Activated T-helper 1 cell treated with Interleukin-2 at 50 U/mL for 16 hours (primary cell): ENCODE measurements around the gene LIX1L.
"Not testable (repeated sequence)": the region's sequence is repeated elsewhere in the genome, so short reads cannot be mapped to it uniquely, and the experiment has no call there.

Source experiments
- DNase-seq: peaks from one replicate; pipeline ENCODE4 v3.0.0-alpha.2; 2020; ENCODE audit warnings: low read depth

Gene LIX1L

DNA sequence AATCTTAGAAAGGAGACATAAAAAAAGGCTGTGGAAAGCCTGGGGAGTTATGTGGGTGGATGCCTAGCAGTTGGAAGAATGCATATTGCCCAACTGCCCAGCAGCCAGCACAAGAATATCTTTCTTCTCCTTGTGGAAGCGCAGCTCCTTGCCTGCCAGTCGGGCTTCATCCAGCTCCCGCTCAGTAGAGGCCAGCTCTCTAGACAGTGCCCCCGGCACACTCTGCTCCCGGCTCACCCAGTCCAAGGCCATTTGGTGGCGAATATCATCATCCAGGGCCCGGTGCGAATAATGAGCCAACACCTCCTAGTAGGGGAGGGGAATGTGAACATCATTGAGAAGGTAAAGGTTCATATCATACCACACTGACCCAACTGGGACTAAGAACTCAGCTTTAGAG is 21.6 kb downstream of the LIX1L start:
- no peak for DNase-seq

GRCh38 chr1:145935708-145936107 is 22.1 kb downstream of the LIX1L start:
- no peak for DNase-seq

DNA sequence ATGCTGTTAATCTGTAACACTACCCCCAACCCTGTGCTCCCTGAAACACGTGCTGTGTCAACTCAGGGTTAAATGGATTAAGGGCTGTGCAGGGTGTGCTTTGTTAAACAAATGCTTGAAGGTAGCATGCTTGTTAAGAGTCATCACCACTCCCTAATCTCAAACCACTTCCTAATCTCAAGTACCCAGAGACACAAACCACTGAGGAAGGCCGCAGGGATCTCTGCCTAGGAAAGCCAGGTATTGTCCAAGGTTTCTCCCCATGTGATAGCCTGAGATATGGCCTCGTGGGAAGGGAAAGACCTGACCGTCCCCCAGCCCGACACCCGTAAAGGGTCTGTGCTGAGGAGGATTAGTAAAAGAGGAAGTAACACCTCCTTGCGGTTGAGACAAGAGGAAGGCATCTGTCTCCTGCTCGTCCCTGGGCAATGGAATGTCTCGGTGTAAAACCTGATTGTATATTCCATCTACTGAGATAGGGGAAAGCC is 25.3 kb downstream of the LIX1L start:
- not testable (repeated sequence) for DNase-seq

DNA sequence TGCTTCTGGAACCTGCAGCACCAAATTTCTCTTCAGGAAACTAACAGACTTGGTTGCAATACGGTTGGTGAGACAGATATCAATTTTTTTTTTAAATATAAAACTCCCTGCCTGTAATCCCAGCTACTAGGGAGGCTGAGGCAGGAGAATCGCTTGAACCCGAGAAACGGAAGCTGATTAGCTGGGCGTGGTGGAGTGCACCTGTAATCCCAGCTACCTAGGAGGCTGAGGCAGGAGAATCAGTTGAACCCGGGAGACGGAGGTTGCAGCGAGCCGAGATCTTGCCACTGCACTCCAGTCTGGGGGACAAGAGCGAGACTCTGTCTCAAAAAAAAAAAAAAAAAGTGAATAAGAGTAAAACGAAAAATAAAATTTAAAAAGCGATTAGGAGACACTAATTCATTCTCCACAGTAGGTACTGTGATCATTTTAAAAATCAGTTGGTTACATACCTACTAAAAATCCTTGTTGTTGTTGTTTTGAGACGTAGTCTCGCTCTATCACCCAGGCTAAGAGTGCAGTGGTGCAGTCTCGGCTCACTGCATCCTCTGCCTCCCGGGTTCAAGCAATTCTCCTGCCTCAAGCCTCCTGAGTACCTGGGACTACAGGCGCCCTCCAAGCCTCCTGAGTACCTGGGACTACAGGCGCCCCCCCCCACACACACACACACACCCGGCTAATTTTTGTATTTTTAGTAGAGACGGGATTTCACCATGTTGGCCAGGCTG is 29.7 kb downstream of the LIX1L start:
- no peak for DNase-seq

DNA sequence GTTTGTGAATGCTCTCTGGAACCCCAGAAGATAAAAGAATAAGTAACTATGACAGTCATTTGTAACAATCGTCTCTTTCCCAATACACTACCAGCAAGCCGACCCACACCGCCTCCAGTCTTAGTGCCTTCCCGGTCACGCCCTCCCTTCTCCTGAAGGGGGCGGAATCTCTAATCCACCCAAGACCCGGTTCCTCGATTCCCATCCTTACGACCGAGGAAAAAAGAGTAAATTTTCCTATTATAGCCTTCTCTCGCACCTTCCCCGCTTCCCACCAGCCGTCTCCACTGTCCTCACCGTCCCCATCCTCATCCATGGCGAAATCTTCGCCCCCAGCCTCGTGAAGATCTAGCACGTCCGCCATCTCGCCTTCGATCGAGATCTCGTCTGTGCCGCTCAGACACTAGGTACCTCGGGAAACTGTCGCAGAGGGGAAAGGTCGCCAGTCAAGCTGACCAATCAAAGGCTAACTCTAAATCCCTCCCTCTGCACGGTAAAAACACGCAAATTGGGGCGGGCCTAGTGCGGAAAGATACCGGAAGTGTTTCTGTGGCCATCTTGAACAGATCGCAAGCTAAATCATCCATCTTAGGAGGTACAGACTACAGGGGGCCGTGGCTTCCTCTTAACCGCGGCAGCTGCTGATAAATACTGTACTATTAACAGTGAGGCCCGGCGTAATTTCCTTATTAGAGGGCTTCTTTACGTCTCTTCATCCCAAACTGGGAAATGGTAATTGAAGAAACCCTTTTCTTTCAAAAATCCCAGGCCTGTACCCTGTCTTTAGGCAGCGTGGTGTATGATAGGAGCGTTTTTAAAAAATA is 30.5 kb downstream of the LIX1L start, which contains the start of gene RBM8A:
Gene RBM8A (minus strand): TSS at position 422 of the 824 bp plus-strand sequence. CDS start 58 bp downstream, at position 364.
- DNase-seq = peak; percentile 86

- DNase-seq = no peak
Measured at GRCh38 chr1:145926686-145927062, 31.1 kb downstream of the LIX1L start.

DNA sequence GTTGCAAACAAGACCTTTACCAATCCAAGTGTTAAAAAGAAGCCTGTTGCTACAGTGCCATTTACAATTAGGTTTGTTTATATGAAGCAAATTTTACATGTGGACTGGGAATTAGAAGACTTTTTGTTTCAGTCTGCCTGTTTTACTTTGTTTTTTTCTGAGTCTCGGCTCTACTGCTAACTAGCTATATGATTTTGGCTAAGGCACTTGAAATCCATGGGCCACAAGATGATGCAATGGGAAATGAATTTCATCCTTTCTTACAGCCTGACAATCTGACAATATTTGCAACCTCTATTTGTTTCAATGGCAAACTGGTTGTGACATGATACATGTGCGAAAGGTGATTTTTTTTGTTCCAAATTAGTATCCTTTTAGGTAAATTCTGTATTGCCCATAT is 35.6 kb downstream of the LIX1L start:
- no peak for DNase-seq

DNA sequence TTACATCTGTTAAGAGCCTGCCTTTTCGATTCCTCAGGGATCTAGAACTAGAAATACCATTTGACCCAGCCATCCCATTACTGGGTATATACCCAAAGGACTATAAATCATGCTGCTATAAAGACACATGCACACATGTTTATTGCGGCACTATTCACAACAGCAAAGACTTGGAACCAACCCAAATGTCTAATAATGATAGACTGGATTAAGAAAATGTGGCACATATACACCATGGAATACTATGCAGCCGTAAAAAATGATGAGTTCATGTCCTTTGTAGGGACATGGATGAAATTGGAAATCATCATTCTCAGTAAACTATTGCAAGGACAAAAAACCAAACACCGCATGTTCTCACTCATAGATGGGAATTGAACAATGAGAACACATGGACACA is 37.5 kb downstream of the LIX1L start:
- not testable (repeated sequence) for DNase-seq

DNA sequence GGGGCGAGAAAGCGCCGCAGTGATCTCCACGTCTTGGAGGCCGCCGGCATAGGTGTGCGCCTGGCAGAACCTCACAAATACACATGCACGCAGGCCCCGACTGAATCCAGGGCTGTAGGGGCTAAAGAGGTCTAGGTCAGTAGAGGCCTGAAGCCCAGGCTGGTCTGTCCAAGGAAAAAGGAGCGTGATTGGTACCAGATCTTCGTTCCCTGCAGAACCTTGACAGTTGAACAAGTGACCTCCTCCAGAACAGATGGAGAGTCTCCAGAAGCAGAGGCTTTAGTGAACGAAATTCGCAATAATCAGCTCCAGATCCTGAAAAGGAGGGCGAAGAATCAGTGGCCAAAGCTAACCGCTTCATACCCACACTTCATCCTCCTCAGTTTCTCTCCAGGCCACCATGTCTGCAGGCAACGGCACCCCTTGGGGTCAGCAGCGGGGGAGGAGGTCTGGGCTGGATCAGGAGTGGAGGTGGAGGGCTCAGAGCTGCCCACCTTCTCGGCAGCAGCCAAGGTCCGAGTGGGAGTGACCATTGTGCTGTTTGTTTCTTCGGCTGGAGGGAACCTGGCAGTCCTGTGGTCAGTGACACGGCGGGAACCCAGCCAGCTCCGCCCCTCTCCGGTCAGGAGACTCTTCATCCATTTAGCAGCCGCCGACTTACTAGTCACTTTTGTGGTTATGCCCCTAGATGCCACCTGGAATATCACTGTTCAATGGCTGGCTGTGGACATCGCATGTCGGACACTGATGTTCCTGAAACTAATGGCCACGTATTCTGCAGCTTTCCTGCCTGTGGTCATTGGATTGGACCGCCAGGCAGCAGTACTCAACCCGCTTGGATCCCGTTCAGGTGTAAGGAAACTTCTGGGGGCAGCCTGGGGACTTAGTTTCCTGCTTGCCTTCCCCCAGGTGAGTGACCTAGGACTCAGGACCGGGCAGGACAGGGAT is 38.6 kb downstream of the LIX1L start:
- no peak for DNase-seq

DNA sequence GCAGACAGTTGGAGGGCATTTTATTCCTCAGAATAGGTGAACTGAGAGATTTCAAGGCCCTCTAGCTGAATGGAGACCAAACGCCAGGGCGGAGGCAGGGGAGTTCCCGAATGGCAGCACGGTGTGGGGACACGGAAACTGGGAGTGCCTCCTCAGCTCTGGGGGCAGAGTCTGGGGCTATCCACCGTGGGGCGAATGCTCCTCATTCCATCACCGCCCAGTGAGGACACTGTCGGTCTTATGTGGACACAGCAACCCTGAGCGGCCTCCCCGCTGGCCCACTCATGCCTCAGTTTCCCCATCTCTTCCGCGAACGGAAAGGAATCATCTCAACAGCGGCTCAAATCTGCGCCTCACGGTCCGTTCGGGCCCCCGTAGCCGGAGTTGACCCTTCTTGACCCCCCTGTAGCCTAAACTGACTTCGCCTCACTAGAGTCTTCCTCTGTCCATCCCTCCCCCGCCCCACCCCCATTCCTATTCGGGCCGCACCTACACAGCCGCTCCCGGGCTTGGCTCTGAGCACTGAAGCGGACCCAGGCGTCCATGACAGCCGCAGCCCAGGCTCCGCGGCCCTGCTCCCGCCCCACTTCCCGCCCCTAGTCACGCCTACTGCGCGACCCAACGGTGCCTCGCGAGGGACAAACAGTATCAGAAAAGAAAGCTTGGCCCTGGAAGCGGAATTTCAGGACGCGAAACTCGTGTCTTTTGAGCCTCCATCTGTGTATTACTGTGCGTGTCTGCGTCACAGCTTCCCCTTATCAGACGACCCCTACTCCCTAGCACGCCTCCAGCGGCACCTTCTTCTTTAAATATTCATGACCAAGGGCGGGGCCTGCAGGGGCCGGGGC is 39.4 kb downstream of the LIX1L start, which contains the start of gene PEX11B:
Gene PEX11B (minus strand): TSS at position 574 of the 848 bp plus-strand sequence. CDS start 29 bp downstream, at position 545.
- peak; percentile 87 for DNase-seq

GRCh38 chr1:145917595-145917994 is 40.2 kb downstream of the LIX1L start:
- DNase-seq = no peak

GRCh38 chr1:145916745-145917144 is 41.1 kb downstream of the LIX1L start:
- no peak for DNase-seq

DNA sequence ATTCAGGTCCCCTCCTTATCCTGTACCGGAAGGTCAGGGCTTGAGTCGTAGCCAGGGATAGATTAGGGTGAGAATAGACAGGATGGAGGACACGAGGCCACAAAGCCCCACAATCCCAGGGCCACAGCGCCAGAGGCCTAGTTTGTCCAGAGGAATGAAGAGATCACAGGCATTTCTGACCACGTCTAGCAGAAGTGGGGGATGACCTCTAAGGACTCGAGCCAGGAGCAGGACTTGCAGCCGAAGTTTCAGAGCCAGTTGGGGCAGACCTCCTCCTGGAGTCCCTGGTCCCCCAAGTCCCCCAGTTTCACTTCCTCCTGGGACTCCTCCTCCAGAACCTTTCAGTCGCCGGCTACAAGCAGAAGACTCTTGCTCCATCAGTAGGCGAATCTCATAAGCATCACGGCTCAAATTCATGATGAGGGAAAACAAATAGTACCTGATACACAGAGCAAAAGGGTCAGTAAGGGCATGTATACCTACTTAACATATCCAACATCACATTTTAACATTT is 45.6 kb downstream of the LIX1L start:
- no peak for DNase-seq

- no peak for DNase-seq
Measured at GRCh38 chr1:145908653-145909052, 49.2 kb downstream of the LIX1L start.

DNA sequence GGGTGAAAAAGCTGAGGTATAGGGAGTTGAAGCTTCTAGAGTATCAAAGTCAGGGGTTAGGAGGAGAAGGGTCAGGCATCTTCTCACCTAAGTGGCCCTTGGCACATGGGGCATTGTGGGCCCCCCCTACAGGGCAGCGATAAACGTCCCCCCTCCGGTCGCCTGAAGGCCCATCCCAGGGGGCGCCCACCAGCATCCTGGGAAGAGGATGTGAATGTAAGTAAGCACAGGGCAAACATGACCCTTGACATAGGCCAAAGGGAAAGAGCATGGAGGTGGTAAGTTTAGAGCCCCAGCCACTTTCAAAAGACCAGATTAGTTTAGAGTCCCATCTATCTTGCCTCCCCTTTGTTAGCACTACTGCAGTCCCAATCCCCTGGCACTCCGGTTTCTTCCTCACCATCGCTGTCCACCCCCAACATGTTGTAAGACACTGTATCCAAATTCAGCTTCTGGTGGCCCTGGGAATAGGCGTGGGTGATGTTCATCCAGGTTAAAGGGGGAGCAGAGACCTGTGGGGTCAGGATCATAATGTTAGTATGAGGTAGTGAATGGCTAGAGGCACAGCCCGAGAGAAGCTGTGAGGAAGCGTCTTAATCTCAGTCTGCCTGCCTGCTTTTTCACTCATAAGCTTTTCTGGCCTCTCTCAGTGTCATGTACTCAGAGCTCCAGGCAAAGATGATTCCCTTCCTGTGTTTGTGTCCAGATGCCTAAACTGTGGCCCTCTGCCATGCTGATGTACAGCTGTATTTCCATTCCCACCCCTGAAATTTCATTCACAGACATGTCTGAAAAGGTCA is 50.7 kb downstream of the LIX1L start:
- no peak for DNase-seq

GRCh38 chr1:145901312-145902021 is 56.4 kb downstream of the LIX1L start:
- DNase-seq = no peak

DNA sequence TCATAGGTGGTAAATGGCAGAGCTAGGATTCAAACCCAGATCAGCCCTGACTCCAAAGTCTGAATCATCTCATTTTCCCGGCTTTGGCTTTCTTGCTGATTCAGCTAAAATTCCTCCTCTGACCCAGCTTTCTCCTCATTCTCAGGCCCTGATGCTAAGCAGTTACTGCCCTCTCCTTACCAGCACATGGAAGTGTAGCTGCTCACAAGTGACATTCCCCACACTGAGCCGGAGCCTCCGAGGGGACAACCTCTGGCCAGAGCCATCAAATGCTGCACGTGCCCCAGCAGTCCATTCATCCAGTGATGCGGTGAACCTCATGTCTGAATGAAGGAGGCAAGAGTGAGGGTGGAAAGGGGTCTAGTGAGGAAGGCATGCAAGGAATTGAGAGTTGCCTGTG is 59.1 kb downstream of the LIX1L start:
- DNase-seq = no peak

DNA sequence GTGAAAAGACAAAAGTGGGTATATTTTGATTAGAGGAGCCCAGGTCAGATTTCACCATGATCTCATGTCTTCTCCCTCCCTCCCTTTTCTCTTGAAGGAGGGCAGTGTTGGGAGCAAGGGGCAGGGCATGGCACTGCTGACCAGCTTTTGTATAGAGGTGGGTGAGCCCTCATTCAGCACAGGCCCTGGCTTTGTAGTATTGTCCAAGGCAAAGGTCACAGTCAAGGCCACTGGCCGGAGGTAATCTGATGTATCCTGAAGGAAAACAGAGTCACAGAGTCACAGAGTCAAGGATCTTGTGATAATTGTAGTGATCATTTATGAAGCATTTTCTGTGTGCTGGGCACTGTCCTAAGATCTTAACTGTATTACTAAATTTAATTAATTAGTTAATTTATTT is 59.8 kb downstream of the LIX1L start:
- DNase-seq = no peak

GRCh38 chr1:145895471-145895870 is 62.3 kb downstream of the LIX1L start:
- DNase-seq = no peak
